ENCODE data around the gene LANCL1. TPM values are rescaled to one million over a fixed set of nuclear protein-coding genes. Genes with fewer than 3 reads are reported as not detected.

Gene LANCL1
- total RNA-seq, 1 experiment from 2014 or later = 61.5 TPM

GRCh38 chr2:210503001-210503623 lies 26.6 kb upstream of the LANCL1 start:
- DNase-seq (ENCODE audit: low read depth, low spot score) = peak; percentile 13
- CTCF ChIA-PET = interaction anchor here (1.0 to 1.4 kb wide), 7 partner anchors 9 to 140 kb away, joined by 3 to 8 read pairs (median 4); no protein-coding TSS in a partner anchor
- H4K20me1 ChIP-seq (ENCODE audit: insufficient read depth) = no peaks in the 10 kb centered on the region
- no peaks in the 10 kb centered on the region for H3K36me3 ChIP-seq (ENCODE audit: control insufficient read depth in 1 of 2, insufficient read depth in 2 of 2, low read length in 2 of 2)
- H3K9ac ChIP-seq (ENCODE audit: low read length) = no peak overlapping the region
- H3K9me2 ChIP-seq (ENCODE audit: insufficient read depth) = no peaks in the 10 kb centered on the region
- no TSS peak for BruUV-seq (replicated peaks)
- no peak overlapping the region for H3K4me2 ChIP-seq (ENCODE audit: low read length)
- ATAC-seq = peak; percentile 83
- no peak overlapping the region for H3K4me3 ChIP-seq (replicated peaks in 1 of 2; ENCODE audit: low read depth in 1 of 2, low read length in 2 of 2)
- no peak for TF ChIP-seq EZH2phosphoT487 (IDR thresholded peaks at IDR 0.05; ENCODE audit: borderline replicate concordance)
- TF ChIP-seq CTCF (IDR thresholded peaks at IDR 0.05 in 2 of 3, conservative IDR thresholded peaks at IDR 0.05 in 1 of 3; ENCODE audit: borderline replicate concordance in 1 of 3, insufficient read depth in 1 of 3, low read depth in 2 of 3, low read length in 2 of 3) = peak; percentile 45 to 95 (median 89); a peak in 5 of 6 replicates
- TF ChIP-seq RAD21 (IDR thresholded peaks at IDR 0.05; ENCODE audit: low read depth) = peak; percentile 32; the same call in 1 of the 2 replicates
- TF ChIP-seq CEBPB (IDR thresholded peaks at IDR 0.05; ENCODE audit: low read depth) = no peak
- no peak for TF ChIP-seq SRF (IDR thresholded peaks at IDR 0.05; ENCODE audit: low read depth)
- TF ChIP-seq JUND (IDR thresholded peaks at IDR 0.05) = no peak
- no peak for TF ChIP-seq EGR1 (IDR thresholded peaks at IDR 0.05; ENCODE audit: low read depth)
- TF ChIP-seq FOSL1 (IDR thresholded peaks at IDR 0.05; ENCODE audit: low read depth) = no peak
- TF ChIP-seq REST (IDR thresholded peaks at IDR 0.05; ENCODE audit: low read depth) = no peak
- TF ChIP-seq ZFX (IDR thresholded peaks at IDR 0.05) = no peak
- H3K27me3 ChIP-seq (ENCODE audit: insufficient read depth, low read length) = no peaks in the 10 kb centered on the region
- intact Hi-C loops (cut with micrococcal nuclease) = no loop called here
- no peak overlapping the region for H2AFZ ChIP-seq (ENCODE audit: low read depth, low read length, poor library complexity, severe bottlenecking)
- POLR2A ChIA-PET = no interaction called here
- no peaks in the 10 kb centered on the region; a peak in 1 of 4 replicates for H3K9me3 ChIP-seq (ENCODE audit: control insufficient read depth in 1 of 2, insufficient read depth in 1 of 2, low read depth in 1 of 2, low read length in 2 of 2)
- RAD21 ChIA-PET (ENCODE audit: low non-redundant PET in 1 of 2, low total read pairs in 2 of 2, uncharacterized antibody in 2 of 2, unreplicated experiment in 2 of 2) = no interaction called here
- no peak overlapping the region for H3K27ac ChIP-seq (ENCODE audit: low read depth, low read length)
- no peaks in the 10 kb centered on the region for H3K4me1 ChIP-seq (ENCODE audit: control insufficient read depth in 1 of 2, insufficient read depth in 2 of 2, low read length in 2 of 2)
- no peaks in the 10 kb centered on the region for H3K79me2 ChIP-seq (ENCODE audit: insufficient read depth, low read length)
